AG04449 (cell line): ENCODE data around the gene SH3GL2.

Source experiments
- CTCF ChIA-PET: fragments of 350-600 bp; formaldehyde crosslinking; extraction: SDS; loops from one replicate; lab custom pipeline; 2021; ENCODE audit warnings: antibody characterized with exemption; lab: Yijun Ruan, JAX
- POLR2A ChIA-PET: fragments of 400-600, 350-600 bp; formaldehyde crosslinking; extraction: SDS; loops from one replicate; lab custom pipeline; 2020; ENCODE audit warnings: antibody characterized with exemption, inconsistent platforms; lab: Yijun Ruan, JAX
- DNase-seq: peaks from one replicate; pipeline ENCODE4 v3.0.0-alpha.2; 2010; ENCODE audit warnings: low read depth, low spot score
- H3K4me3 ChIP-seq: 2 replicates; pipeline ENCODE4 v1.5.1; 2011; ENCODE audit warnings: low read depth, mild to moderate bottlenecking, control low read depth, low read length
- CTCF ChIP-seq: IDR thresholded peaks from one replicate; pipeline ENCODE4 v1.5.1; 2011; ENCODE audit warnings: mild to moderate bottlenecking, moderate library complexity, low read length, control low read depth, inconsistent platforms; ENCODE audit not compliant: insufficient read depth; ENCODE audit errors: missing control alignments

The SH3GL2 gene

GRCh38 chr9:17580119-17580518 lies 1.3 kb downstream of the SH3GL2 start:
- TF ChIP-seq CTCF, result no peak
- CTCF ChIA-PET, result no interaction called here
- POLR2A ChIA-PET, result no interaction called here

GRCh38 chr9:17587113-17587512 lies 8.2 kb downstream of the SH3GL2 start:
- H3K4me3 ChIP-seq, result no peak overlapping the region
- DNase-seq, result no peak
- ChIA-PET POLR2A (no interaction called here), CTCF (no interaction called here)
- TF ChIP-seq CTCF, result no peak

More at GRCh38 chr9:17580119-17580518, 1.3 kb downstream of the SH3GL2 start:
- DNase-seq, result no peak
- H3K4me3 ChIP-seq, result no peak overlapping the region

- H3K4me3 ChIP-seq, result no peak overlapping the region
- DNase-seq, result no peak
- ChIA-PET POLR2A (no interaction called here), CTCF (no interaction called here)
- no peak for TF ChIP-seq CTCF
These were observed 9.5 kb downstream of the SH3GL2 start for GRCh38 chr9:17588395-17588794.

- POLR2A ChIA-PET, result no interaction called here
- CTCF ChIA-PET, result no interaction called here
- DNase-seq, result no peak
These were observed 10.1 kb downstream of the SH3GL2 start for GRCh38 chr9:17588941-17589340.

GRCh38 chr9:17589771-17590170 lies 10.9 kb downstream of the SH3GL2 start:
- CTCF ChIA-PET, result no interaction called here

More at GRCh38 chr9:17588941-17589340, 10.1 kb downstream of the SH3GL2 start:
- no peak overlapping the region for H3K4me3 ChIP-seq
- no peak for TF ChIP-seq CTCF

GRCh38 chr9:17594961-17595360 lies 16.1 kb downstream of the SH3GL2 start:
- POLR2A ChIA-PET, result no interaction called here
- CTCF ChIA-PET, result no interaction called here
- DNase-seq, result no peak
- no peak for TF ChIP-seq CTCF
- no peak overlapping the region for H3K4me3 ChIP-seq

More at GRCh38 chr9:17589771-17590170, 10.9 kb downstream of the SH3GL2 start:
- H3K4me3 ChIP-seq, result no peak overlapping the region
- no peak for DNase-seq
- no peak for TF ChIP-seq CTCF
- POLR2A ChIA-PET, result no interaction called here

- ChIA-PET CTCF (no interaction called here), POLR2A (no interaction called here)
- no peak for DNase-seq
- no peak for TF ChIP-seq CTCF
- no peak overlapping the region for H3K4me3 ChIP-seq
These were observed 19.1 kb downstream of the SH3GL2 start for GRCh38 chr9:17597977-17598376.
